ENCODE data around the gene SUGCT.

GRCh38 chr7:40623863-40624262 lies 489.1 kb downstream of the SUGCT start:
- TF ChIP-seq POLR2A (IDR thresholded peaks at IDR 0.05) (no peak), CTCF (IDR thresholded peaks at IDR 0.05) (no peak)
